Stimulated activated CD8-positive, alpha-beta memory T cell treated with anti-CD3 and anti-CD28 coated beads, Interleukin-4, amount 100 ng/mL, for 1 hour (primary cell): ENCODE results near the gene SFMBT1.

Experiments used
- DNase-seq, 2 donors: peaks; one replicate each; pipeline ENCODE4 v3.0.0-alpha.2; 2020; ENCODE audit warnings: low read depth in 2 of 2, low spot score in 1 of 2

The SFMBT1 gene

GRCh38 chr3:53045518-53046170 is at the start of gene SFMBT1:
Gene SFMBT1, minus strand, starts transcription at chr3:53046073. Its CDS starts 76,945 bp downstream, at chr3:52969128.
- peak; percentile 38 to 64 for DNase-seq

GRCh38 chr3:53092942-53093341 is 47.1 kb upstream of the SFMBT1 start:
- DNase-seq = no peak

DNA sequence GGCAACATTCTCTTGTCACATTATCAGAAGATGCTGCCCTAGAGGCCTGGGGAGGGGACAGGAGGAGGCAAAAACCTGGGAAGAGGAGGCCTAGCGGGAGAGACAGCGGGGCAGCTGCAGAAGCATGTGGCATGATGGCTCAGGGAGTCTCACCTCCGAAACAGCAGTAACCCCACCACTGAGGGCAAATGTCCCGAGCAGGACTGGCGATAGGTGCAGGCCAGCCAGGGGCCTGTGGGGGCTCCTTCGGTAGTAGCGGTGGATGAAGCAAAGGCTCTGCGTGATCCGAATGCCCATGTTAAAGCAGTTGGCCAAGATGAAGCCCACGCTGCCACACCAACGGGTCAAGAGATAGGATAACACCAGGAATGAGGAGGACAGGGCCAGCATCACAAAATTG is 46.3 kb upstream of the SFMBT1 start:
- no peak for DNase-seq

GRCh38 chr3:53091011-53091410 is 45.1 kb upstream of the SFMBT1 start:
- DNase-seq = no peak

DNA sequence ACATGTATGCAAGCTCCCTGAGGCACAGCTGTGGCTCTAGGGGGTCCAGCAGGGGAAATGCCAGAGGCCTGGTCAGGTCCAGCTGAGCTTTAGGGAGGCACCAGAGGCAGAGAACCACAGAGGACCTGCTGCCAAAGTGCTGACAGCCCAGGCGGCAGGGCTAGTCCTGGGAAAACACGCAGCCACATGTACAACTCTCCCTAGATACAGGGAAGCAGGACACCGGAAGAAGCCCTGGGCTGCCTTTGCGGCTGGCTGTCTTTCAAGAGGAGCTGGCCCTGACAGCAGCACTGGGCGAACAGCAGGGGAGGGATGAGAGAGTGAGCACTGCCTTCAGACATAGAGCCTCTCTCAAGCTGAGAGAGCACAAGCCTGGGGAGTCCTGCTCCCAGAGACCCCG is 43.6 kb upstream of the SFMBT1 start:
- no peak for DNase-seq

GRCh38 chr3:53085476-53085875 is 39.6 kb upstream of the SFMBT1 start:
- no peak for DNase-seq

GRCh38 chr3:53084310-53085001 is 38.6 kb upstream of the SFMBT1 start:
- DNase-seq = no peak

DNA sequence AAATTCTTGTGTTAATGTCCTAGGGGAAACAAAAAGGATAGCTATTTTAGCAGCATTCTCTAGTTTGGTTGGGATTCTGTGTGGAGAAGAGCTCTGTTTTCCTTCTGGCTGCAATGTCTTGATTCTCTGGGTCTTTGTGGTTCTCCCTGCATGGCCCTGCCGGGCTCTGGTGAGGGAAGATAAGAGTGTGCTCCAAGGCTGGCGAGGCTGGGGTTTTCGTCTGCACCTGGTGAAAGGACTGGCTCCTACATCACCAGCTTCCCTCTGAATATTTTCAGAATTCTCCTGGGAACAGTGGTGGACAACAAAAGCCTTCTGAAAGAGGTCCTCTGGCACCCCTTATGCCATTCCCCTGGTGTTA is 38.1 kb upstream of the SFMBT1 start:
- DNase-seq = no peak

- DNase-seq = no peak
Measured at GRCh38 chr3:53083521-53083920, 37.6 kb upstream of the SFMBT1 start.

GRCh38 chr3:53082736-53083135 is 36.9 kb upstream of the SFMBT1 start:
- no peak for DNase-seq

DNA sequence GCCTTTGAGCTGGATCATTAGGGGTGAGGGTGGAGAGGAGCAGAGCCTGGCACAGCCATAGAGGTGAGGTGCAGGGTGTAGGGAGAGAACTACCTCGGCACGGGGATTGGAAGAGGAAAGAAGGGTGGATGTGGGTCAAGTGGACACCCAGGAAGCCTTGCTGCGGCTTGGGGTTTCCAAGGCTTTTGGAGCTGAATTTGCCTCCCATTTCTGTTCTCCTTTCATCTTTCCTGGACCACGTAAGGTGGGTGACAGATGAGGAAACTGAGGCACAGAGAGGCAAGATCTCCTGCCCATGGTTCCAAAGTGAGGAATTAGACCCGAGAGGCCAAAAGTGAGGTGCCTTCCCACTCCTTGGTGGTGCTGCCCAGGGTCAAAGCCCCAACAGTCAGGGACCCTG is 35.4 kb upstream of the SFMBT1 start:
- DNase-seq = no peak

DNA sequence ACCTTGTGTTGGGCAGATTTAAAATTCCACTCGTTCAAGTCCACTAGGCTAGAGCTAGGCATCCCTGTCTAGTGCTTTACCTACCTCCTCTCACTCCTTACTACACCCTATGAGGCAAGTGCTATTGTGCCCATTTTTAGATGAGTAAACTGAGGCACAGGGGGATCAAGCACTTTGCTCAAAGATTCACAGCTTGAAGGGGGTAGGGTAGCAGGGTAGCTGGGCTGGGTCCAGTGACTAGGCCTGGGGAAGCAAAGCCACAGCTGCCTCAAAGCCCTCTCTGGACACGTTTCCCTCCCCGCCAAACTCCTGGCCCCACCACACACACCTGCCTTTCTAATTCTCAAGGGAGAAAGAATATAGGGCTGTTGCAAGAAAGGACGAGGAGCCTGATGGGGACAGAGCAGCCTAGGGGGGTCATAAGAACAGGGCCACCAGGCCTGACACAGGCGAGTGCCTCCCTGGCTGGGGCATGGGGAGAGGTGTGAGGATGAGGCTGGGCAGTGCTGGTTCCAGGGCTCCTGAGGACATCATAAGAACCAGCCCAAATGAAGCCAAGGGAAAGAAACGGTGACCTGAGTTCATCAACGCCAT is 34.8 kb upstream of the SFMBT1 start:
- DNase-seq = no peak

- no peak for DNase-seq
Measured at GRCh38 chr3:53079791-53080555, 34.1 kb upstream of the SFMBT1 start.

GRCh38 chr3:53079147-53079546 is 33.3 kb upstream of the SFMBT1 start:
- no peak for DNase-seq

DNA sequence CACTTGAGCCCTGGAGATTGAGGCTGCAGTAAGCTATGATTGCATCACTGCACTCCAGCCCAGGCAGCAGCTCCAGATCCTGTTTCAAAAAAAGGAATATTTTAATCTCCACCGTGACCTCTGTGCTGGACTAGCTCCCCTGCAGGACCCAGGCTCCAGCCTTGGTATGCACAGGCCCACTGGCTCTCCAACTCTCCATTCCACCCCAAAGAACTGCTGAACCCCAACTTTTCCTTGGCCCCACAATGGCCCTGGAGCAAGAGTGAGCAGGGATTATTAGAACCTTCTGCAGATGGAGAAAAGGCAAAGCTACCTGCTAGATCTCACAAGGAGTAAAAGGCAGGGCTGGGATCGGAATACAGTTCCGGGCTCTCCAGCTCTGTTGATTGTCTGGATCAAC is 32.8 kb upstream of the SFMBT1 start:
- no peak for DNase-seq

GRCh38 chr3:53077476-53078220 is 31.8 kb upstream of the SFMBT1 start:
- DNase-seq = no peak

DNA sequence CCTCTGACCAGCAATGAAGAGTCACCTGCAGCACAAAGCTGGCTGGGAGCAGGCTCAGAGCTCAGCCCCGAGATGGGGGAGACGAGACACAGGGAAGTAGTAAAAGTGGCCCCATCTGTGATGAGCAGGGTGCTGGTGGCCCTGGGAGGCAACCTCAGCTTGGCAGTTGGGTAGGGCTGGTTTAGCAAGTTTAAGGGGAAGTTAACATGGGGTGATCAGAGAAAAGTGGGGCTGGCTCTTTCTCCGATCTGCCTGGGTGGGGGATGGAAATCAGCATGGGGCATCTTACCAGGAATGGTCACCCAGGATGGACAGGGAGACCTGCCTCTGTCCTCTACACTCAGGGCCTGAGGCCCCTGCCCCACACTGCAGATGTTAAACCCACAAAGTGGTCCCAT is 29.9 kb upstream of the SFMBT1 start:
- no peak for DNase-seq

- DNase-seq = no peak
Measured at GRCh38 chr3:53074761-53075742, 29.2 kb upstream of the SFMBT1 start.

GRCh38 chr3:53074366-53074696 is 28.5 kb upstream of the SFMBT1 start:
- no peak for DNase-seq
